GM12873 (cell line): ENCODE results near the gene KLHL8.

Experiments
- CTCF ChIP-seq: IDR thresholded peaks from 2 replicates; pipeline ENCODE4 v1.5.1; 2012; ENCODE audit warnings: low read depth, mild to moderate bottlenecking, moderate library complexity, low read length, control low read depth; ENCODE audit not compliant: insufficient read depth; ENCODE audit errors: missing control alignments

Gene KLHL8

GRCh38 chr4:87193958-87194675, 26.3 kb downstream of the KLHL8 start:
- TF ChIP-seq CTCF: no peak

GRCh38 chr4:87192145-87192919, 28.1 kb downstream of the KLHL8 start:
- no peak for TF ChIP-seq CTCF

GRCh38 chr4:87188932-87189331, 31.5 kb downstream of the KLHL8 start:
- TF ChIP-seq CTCF: no peak

- TF ChIP-seq CTCF: no peak
Measured at GRCh38 chr4:87188048-87188447, 32.4 kb downstream of the KLHL8 start.

- TF ChIP-seq CTCF: no peak
Measured at GRCh38 chr4:87185146-87185870, 35.1 kb downstream of the KLHL8 start.

GRCh38 chr4:87180767-87181166, 39.7 kb downstream of the KLHL8 start:
- TF ChIP-seq CTCF: no peak

- no peak for TF ChIP-seq CTCF
Measured at GRCh38 chr4:87179751-87180150, 40.7 kb downstream of the KLHL8 start.
